HEK293 (cell line): ENCODE measurements around the gene KIAA0825.

Source experiments
- CTCF ChIA-PET: fragments of 350-600 bp; formaldehyde crosslinking; extraction: SDS; loops from one replicate; lab custom pipeline; 2021; ENCODE audit warnings: antibody characterized with exemption; lab: Yijun Ruan, JAX
- POLR2A ChIA-PET: fragments of 300-600 bp; formaldehyde crosslinking; extraction: SDS; loops from one replicate; lab custom pipeline; 2020; ENCODE audit warnings: antibody characterized with exemption, inconsistent platforms; lab: Yijun Ruan, JAX
- H3K27ac ChIP-seq: fragments of 200-500 bp; sonication (Bioruptor generic); 2 replicates; pipeline ENCODE4 v1.5.1; 2014; ENCODE audit warnings: low read depth, low read length, control low read depth, inconsistent platforms; ENCODE audit errors: extremely low read depth
- H3K36me3 ChIP-seq, 2 experiments: fragments of 200-500 bp in 1 of 2; sonication (Bioruptor generic) in 1 of 2; 1 replicate in 1 of 2; 2 replicates in 1 of 2; pipeline ENCODE4 v1.5.1; 2014 to 2017; ENCODE audit warnings: inconsistent platforms in 2 of 2, low read length in 2 of 2; ENCODE audit not compliant: control insufficient read depth in 2 of 2, insufficient read depth in 1 of 2
- H3K4me1 ChIP-seq: fragments of 200-500 bp; sonication (Bioruptor generic); 2 replicates; pipeline ENCODE4 v1.5.1; 2014; ENCODE audit warnings: mild to moderate bottlenecking, low read length, inconsistent platforms; ENCODE audit not compliant: control insufficient read depth, insufficient read depth
- H3K4me3 ChIP-seq: 2 replicates; pipeline ENCODE4 v1.5.1; 2011; ENCODE audit warnings: low read depth, mild to moderate bottlenecking, control low read depth, low read length, moderate library complexity
- H3K9me3 ChIP-seq: fragments of 200-500 bp; sonication (Bioruptor generic); 2 replicates; pipeline ENCODE4 v1.5.1; 2014; ENCODE audit warnings: low read depth, low read length, inconsistent platforms; ENCODE audit not compliant: control insufficient read depth, insufficient read depth
- EGR2 ChIP-seq: fragments of 450-650 bp; formaldehyde crosslinking; IDR thresholded peaks from 2 replicates; pipeline ENCODE4 v1.5.1; 2016; ENCODE audit warnings: low read depth, missing biosample characterization, missing genetic modification characterization
- GLI4 ChIP-seq: fragments of 450-650 bp; formaldehyde crosslinking; IDR thresholded peaks from 2 replicates; pipeline ENCODE4 v1.5.1; 2016; ENCODE audit warnings: missing biosample characterization, missing genetic modification characterization
- MYNN ChIP-seq: fragments of 450-650 bp; formaldehyde crosslinking; IDR thresholded peaks from 2 replicates; pipeline ENCODE4 v1.5.1; 2016; ENCODE audit warnings: missing biosample characterization, missing genetic modification characterization, borderline replicate concordance
- ZEB2 ChIP-seq: fragments of 450-650 bp; formaldehyde crosslinking; IDR thresholded peaks from 2 replicates; pipeline ENCODE4 v1.5.1; 2016; ENCODE audit warnings: missing biosample characterization, missing genetic modification characterization
- ZNF10 ChIP-seq: fragments of 450-650 bp; formaldehyde crosslinking; IDR thresholded peaks from 2 replicates; pipeline ENCODE4 v1.5.1; 2017; ENCODE audit warnings: missing biosample characterization, missing genetic modification characterization
- ZNF23 ChIP-seq: fragments of 450-650 bp; formaldehyde crosslinking; IDR thresholded peaks from 2 replicates; pipeline ENCODE4 v1.5.1; 2016; ENCODE audit warnings: missing biosample characterization, missing genetic modification characterization, borderline replicate concordance
- ZNF266 ChIP-seq: fragments of 450-650 bp; formaldehyde crosslinking; IDR thresholded peaks from 2 replicates; pipeline ENCODE4 v1.5.1; 2016; ENCODE audit warnings: missing biosample characterization, missing genetic modification characterization, low read depth
- ZNF311 ChIP-seq: fragments of 450-650 bp; formaldehyde crosslinking; IDR thresholded peaks from 2 replicates; pipeline ENCODE4 v1.5.1; 2017; ENCODE audit warnings: missing biosample characterization, missing genetic modification characterization, borderline replicate concordance
- ZNF335 ChIP-seq: fragments of 450-650 bp; formaldehyde crosslinking; conservative IDR thresholded peaks from 2 replicates; pipeline ENCODE4 v1.5.1; 2016; ENCODE audit warnings: missing biosample characterization, missing genetic modification characterization
- ZNF394 ChIP-seq: fragments of 450-650 bp; formaldehyde crosslinking; IDR thresholded peaks from 2 replicates; pipeline ENCODE4 v1.5.1; 2016; ENCODE audit warnings: missing biosample characterization, missing genetic modification characterization, mild to moderate bottlenecking, moderate library complexity, borderline replicate concordance
- ZNF521 ChIP-seq: fragments of 450-650 bp; formaldehyde crosslinking; IDR thresholded peaks from 2 replicates; pipeline ENCODE4 v1.5.1; 2017; ENCODE audit warnings: missing biosample characterization, mild to moderate bottlenecking, missing genetic modification characterization
- ZNF561 ChIP-seq: fragments of 450-650 bp; IDR thresholded peaks from 2 replicates; pipeline ENCODE4 v1.5.1; 2018; ENCODE audit warnings: missing biosample characterization, missing genetic modification characterization, borderline replicate concordance
- ZNF707 ChIP-seq: fragments of 450-650 bp; formaldehyde crosslinking; IDR thresholded peaks from 2 replicates; pipeline ENCODE4 v1.5.1; 2016; ENCODE audit warnings: missing biosample characterization, missing genetic modification characterization
- ZSCAN16 ChIP-seq: fragments of 450-650 bp; formaldehyde crosslinking; IDR thresholded peaks from 2 replicates; pipeline ENCODE4 v1.5.1; 2016; ENCODE audit warnings: missing biosample characterization, missing genetic modification characterization
- ZSCAN30 ChIP-seq: fragments of 450-650 bp; IDR thresholded peaks from 2 replicates; pipeline ENCODE4 v1.5.1; 2018; ENCODE audit warnings: missing biosample characterization, mild to moderate bottlenecking, missing genetic modification characterization, moderate library complexity
- TF ChIP-seq, protein P1 (sequence below): fragments of 450-650 bp; formaldehyde crosslinking; IDR thresholded peaks from 2 replicates; pipeline ENCODE4 v1.5.1; 2016; ENCODE audit warnings: missing biosample characterization, missing genetic modification characterization
- TF ChIP-seq, protein P2 (sequence below): fragments of 450-650 bp; formaldehyde crosslinking; IDR thresholded peaks from 2 replicates; pipeline ENCODE4 v1.5.1; 2016; ENCODE audit warnings: missing biosample characterization, missing genetic modification characterization
- TF ChIP-seq, protein P3 (sequence below): fragments of 450-650 bp; IDR thresholded peaks from 2 replicates; pipeline ENCODE4 v1.5.1; 2018; ENCODE audit warnings: missing biosample characterization, mild to moderate bottlenecking, missing genetic modification characterization
- TF ChIP-seq, protein P4 (sequence below): fragments of 450-650 bp; formaldehyde crosslinking; conservative IDR thresholded peaks from 2 replicates; pipeline ENCODE4 v1.5.1; 2016; ENCODE audit warnings: low read depth, missing biosample characterization, missing genetic modification characterization
- TF ChIP-seq, protein P5 (sequence below): fragments of 450-650 bp; formaldehyde crosslinking; IDR thresholded peaks from 2 replicates; pipeline ENCODE4 v1.5.1; 2016; ENCODE audit warnings: missing biosample characterization, missing genetic modification characterization

The KIAA0825 gene

DNA sequence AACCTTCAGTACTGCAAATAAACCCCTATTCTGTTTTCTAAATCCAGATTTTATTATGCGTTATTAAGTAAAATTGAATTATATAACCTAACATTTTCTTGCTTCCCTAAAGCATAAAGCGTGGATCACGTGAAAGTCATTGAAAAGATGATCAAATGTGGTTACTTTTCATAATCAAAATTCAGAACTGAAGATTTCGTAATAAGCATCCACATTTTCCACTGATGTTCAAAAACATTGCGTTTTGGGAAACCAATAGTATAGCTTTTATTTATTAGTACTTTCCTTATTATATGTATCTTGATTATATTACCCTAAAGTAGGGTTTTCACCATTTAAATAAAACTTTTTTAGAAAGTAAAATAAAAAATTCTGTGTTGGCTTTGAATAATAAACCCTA lies 1.9 kb upstream of the KIAA0825 start:
- peaks cover 17% of the 10 kb centered on the region; the same call in 1 of the 2 replicates for H3K4me1 ChIP-seq
- ChIA-PET CTCF (no interaction called here), POLR2A (no interaction called here)
- H3K9me3 ChIP-seq: no peaks in the 10 kb centered on the region
- no peak overlapping the region for H3K27ac ChIP-seq
- H3K36me3 ChIP-seq: no peaks in the 10 kb centered on the region; a peak in 1 of 3 replicates
- no peak overlapping the region for H3K4me3 ChIP-seq
- TF ChIP-seq ZNF707 (tag by site-specific recombination) (no peak), GLI4 (no peak)
- TF ChIP-seq, protein P1, sequence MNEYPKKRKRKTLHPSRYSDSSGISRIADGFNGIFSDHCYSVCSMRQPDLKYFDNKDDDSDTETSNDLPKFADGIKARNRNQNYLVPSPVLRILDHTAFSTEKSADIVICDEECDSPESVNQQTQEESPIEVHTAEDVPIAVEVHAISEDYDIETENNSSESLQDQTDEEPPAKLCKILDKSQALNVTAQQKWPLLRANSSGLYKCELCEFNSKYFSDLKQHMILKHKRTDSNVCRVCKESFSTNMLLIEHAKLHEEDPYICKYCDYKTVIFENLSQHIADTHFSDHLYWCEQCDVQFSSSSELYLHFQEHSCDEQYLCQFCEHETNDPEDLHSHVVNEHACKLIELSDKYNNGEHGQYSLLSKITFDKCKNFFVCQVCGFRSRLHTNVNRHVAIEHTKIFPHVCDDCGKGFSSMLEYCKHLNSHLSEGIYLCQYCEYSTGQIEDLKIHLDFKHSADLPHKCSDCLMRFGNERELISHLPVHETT (tag by site-specific recombination): no peak

DNA sequence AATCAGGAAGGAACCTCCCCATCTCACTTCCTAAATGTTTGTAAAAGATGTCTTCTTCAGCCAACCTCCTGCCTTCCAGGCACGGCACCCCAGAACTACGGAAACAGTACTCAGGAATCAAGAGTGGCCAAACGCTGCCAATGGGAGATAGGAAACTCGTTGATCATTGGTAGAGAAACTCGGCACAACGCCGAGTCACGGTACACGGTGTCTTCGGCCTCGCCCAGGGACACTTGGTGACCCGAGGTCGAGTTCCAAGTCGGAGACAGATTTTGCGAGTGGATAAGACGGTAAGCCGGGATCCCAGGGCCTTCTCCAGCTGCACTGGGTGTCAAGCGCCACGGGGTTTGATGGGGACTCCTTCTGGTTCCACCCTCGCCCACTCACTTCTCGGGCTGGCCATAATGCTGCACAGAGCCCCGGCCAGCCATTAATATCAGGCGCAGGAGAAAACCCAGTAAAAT lies 343 bp downstream of the KIAA0825 start:
- Histone ChIP-seq H3K36me3 (no peaks in the 10 kb centered on the region), H3K4me3 (peak overlapping the region; percentile 99), H3K4me1 (peaks cover 20% of the 10 kb centered on the region; the same call in 1 of the 2 replicates), H3K27ac (peak overlapping the region; percentile 86), H3K9me3 (no peaks in the 10 kb centered on the region)
- CTCF ChIA-PET: no interaction called here
- POLR2A ChIA-PET: interaction anchor here (0.8 to 1.3 kb wide), 3 partner anchors 8 to 120 kb away, joined by 4 read pairs; no protein-coding TSS in a partner anchor
- no peak for TF ChIP-seq MYNN
- TF ChIP-seq ZNF23 (tag by site-specific recombination): no peak
- TF ChIP-seq, protein P2, sequence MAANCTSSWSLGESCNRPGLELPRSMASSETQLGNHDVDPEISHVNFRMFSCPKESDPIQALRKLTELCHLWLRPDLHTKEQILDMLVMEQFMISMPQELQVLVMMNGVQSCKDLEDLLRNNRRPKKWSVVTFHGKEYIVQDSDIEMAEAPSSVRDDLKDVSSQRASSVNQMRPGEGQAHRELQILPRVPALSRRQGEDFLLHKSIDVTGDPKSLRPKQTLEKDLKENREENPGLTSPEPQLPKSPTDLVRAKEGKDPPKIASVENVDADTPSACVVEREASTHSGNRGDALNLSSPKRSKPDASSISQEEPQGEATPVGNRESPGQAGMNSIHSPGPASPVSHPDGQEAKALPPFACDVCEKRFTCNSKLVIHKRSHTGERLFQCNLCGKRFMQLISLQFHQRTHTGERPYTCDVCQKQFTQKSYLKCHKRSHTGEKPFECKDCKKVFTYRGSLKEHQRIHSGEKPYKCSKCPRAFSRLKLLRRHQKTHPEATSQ (tag by site-specific recombination): no peak
- TF ChIP-seq ZSCAN30: no peak
- TF ChIP-seq ZNF394: no peak
- TF ChIP-seq ZNF521 (tag by site-specific recombination): no peak
- peak; percentile 78 for TF ChIP-seq ZNF335
- no peak for TF ChIP-seq ZNF311
- no peak for TF ChIP-seq ZSCAN16 (tag by site-specific recombination)
- TF ChIP-seq ZNF10: peak; percentile 55; the same call in 1 of the 2 replicates
- TF ChIP-seq ZNF561: no peak
- no peak for TF ChIP-seq ZNF266 (tag by site-specific recombination)
- TF ChIP-seq, protein P3, sequence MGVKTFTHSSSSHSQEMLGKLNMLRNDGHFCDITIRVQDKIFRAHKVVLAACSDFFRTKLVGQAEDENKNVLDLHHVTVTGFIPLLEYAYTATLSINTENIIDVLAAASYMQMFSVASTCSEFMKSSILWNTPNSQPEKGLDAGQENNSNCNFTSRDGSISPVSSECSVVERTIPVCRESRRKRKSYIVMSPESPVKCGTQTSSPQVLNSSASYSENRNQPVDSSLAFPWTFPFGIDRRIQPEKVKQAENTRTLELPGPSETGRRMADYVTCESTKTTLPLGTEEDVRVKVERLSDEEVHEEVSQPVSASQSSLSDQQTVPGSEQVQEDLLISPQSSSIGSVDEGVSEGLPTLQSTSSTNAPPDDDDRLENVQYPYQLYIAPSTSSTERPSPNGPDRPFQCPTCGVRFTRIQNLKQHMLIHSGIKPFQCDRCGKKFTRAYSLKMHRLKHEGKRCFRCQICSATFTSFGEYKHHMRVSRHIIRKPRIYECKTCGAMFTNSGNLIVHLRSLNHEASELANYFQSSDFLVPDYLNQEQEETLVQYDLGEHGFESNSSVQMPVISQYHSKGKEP (tag by site-specific recombination): no peak
- TF ChIP-seq, protein P4, sequence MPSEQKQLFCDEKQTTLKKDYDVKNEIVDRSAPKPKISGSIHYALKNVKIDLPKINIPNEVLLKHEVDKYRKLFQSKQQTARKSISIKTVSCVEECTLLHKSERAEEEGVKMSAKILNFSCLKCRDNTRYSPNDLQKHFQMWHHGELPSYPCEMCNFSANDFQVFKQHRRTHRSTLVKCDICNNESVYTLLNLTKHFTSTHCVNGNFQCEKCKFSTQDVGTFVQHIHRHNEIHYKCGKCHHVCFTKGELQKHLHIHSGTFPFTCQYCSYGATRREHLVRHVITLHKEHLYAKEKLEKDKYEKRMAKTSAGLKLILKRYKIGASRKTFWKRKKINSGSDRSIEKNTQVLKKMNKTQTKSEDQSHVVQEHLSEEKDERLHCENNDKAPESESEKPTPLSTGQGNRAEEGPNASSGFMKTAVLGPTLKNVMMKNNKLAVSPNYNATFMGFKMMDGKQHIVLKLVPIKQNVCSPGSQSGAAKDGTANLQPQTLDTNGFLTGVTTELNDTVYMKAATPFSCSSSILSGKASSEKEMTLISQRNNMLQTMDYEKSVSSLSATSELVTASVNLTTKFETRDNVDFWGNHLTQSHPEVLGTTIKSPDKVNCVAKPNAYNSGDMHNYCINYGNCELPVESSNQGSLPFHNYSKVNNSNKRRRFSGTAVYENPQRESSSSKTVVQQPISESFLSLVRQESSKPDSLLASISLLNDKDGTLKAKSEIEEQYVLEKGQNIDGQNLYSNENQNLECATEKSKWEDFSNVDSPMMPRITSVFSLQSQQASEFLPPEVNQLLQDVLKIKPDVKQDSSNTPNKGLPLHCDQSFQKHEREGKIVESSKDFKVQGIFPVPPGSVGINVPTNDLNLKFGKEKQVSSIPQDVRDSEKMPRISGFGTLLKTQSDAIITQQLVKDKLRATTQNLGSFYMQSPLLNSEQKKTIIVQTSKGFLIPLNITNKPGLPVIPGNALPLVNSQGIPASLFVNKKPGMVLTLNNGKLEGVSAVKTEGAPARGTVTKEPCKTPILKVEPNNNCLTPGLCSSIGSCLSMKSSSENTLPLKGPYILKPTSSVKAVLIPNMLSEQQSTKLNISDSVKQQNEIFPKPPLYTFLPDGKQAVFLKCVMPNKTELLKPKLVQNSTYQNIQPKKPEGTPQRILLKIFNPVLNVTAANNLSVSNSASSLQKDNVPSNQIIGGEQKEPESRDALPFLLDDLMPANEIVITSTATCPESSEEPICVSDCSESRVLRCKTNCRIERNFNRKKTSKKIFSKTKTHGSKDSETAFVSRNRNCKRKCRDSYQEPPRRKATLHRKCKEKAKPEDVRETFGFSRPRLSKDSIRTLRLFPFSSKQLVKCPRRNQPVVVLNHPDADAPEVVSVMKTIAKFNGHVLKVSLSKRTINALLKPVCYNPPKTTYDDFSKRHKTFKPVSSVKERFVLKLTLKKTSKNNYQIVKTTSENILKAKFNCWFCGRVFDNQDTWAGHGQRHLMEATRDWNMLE: no peak
- 0 out of 2 replicates have a peak, but pooled peaks have one; percentile 15 for TF ChIP-seq EGR2 (tag by site-specific recombination)
- TF ChIP-seq ZEB2: no peak
- TF ChIP-seq, protein P5, sequence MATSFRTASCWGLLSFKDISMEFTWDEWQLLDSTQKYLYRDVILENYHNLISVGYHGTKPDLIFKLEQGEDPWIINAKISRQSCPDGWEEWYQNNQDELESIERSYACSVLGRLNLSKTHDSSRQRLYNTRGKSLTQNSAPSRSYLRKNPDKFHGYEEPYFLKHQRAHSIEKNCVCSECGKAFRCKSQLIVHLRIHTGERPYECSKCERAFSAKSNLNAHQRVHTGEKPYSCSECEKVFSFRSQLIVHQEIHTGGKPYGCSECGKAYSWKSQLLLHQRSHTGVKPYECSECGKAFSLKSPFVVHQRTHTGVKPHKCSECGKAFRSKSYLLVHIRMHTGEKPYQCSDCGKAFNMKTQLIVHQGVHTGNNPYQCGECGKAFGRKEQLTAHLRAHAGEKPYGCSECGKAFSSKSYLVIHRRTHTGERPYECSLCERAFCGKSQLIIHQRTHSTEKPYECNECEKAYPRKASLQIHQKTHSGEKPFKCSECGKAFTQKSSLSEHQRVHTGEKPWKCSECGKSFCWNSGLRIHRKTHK (tag by site-specific recombination): no peak
